Measurements from ENCODE around the gene MARCHF7.

GRCh38 chr2:159758686-159759085, 46.4 kb downstream of the MARCHF7 start:
- TF ChIP-seq ZNF565 (CRISPR knock-in tag; conservative IDR thresholded peaks at IDR 0.05; ENCODE audit: low read depth): no peak
- no peak for TF ChIP-seq ZNF70 (CRISPR knock-in tag; IDR thresholded peaks at IDR 0.05)
- TF ChIP-seq OSR1 (CRISPR knock-in tag; IDR thresholded peaks at IDR 0.05): no peak
- no peak for TF ChIP-seq PPARA (CRISPR knock-in tag; IDR thresholded peaks at IDR 0.05; ENCODE audit: borderline replicate concordance)
- TF ChIP-seq CREB5 (CRISPR knock-in tag; IDR thresholded peaks at IDR 0.05; ENCODE audit: low read depth): no peak
- no peak for TF ChIP-seq TCF4 (CRISPR knock-in tag; IDR thresholded peaks at IDR 0.05; ENCODE audit: borderline replicate concordance)
- no peak for TF ChIP-seq TOX (CRISPR knock-in tag; IDR thresholded peaks at IDR 0.05; ENCODE audit: borderline replicate concordance)
- no peak for TF ChIP-seq GLIS3 (CRISPR knock-in tag; IDR thresholded peaks at IDR 0.05)
- no peak for TF ChIP-seq ZFP3 (CRISPR knock-in tag; IDR thresholded peaks at IDR 0.05)
- TF ChIP-seq ARNTL (CRISPR knock-in tag; IDR thresholded peaks at IDR 0.05; ENCODE audit: borderline replicate concordance, low read depth): no peak
- no peak for TF ChIP-seq ESRRG (CRISPR knock-in tag; IDR thresholded peaks at IDR 0.05)
- no peak for TF ChIP-seq ISL1 (CRISPR knock-in tag; IDR thresholded peaks at IDR 0.05)
- no peak for TF ChIP-seq ZNF8 (CRISPR knock-in tag; IDR thresholded peaks at IDR 0.05)
